Mesendoderm (in vitro differentiated cells): Measurements from ENCODE around the gene MAP3K9. TPM values are rescaled to one million over a fixed set of nuclear protein-coding genes. Genes with fewer than 3 reads are reported as not detected.

Source experiments
- DNase-seq: peaks from one replicate; pipeline ENCODE4 v3.0.0; 2013
- H2AK5ac ChIP-seq: 2 replicates; pipeline ENCODE4 v1.6.1; 2013; ENCODE audit warnings: low read length, inconsistent platforms
- H2BK120ac ChIP-seq: 2 replicates; pipeline ENCODE4 v1.6.1; 2013; ENCODE audit warnings: low read depth, mild to moderate bottlenecking, low read length, moderate library complexity, mixed read lengths
- H2BK15ac ChIP-seq: replicated peaks from 2 replicates; pipeline ENCODE4 v1.6.1; 2013; ENCODE audit warnings: low read depth, mild to moderate bottlenecking, moderate library complexity
- H2BK5ac ChIP-seq: 2 replicates; pipeline ENCODE4 v1.6.1; 2013; ENCODE audit warnings: low read length, inconsistent platforms
- H3K18ac ChIP-seq: 2 replicates; pipeline ENCODE4 v1.6.1; 2013; ENCODE audit warnings: mild to moderate bottlenecking, low read length, mixed read lengths
- H3K23ac ChIP-seq: one replicate; pipeline ENCODE4 v1.6.1; 2013; ENCODE audit warnings: low read length
- H3K27ac ChIP-seq: 2 replicates; pipeline ENCODE4 v1.5.1; 2013; ENCODE audit warnings: low read depth, mild to moderate bottlenecking, inconsistent platforms, low read length, moderate library complexity
- H3K27me3 ChIP-seq: 2 replicates; pipeline ENCODE4 v1.6.1; 2013; ENCODE audit warnings: low read length, control low read depth, mild to moderate bottlenecking, inconsistent platforms; ENCODE audit not compliant: insufficient read depth, poor library complexity
- H3K36me3 ChIP-seq: 2 replicates; pipeline ENCODE4 v1.6.1; 2013; ENCODE audit warnings: low read length, inconsistent platforms; ENCODE audit not compliant: control insufficient read depth, insufficient read depth
- H3K4ac ChIP-seq: one replicate; pipeline ENCODE4 v1.6.1; 2013; ENCODE audit warnings: low read depth, mild to moderate bottlenecking, low read length, moderate library complexity
- H3K4me1 ChIP-seq: 2 replicates; pipeline ENCODE4 v1.6.1; 2013; ENCODE audit warnings: low read depth, low read length, inconsistent platforms; ENCODE audit not compliant: control insufficient read depth
- H3K4me2 ChIP-seq: 2 replicates; pipeline ENCODE4 v1.6.1; 2013; ENCODE audit warnings: low read length
- H3K4me3 ChIP-seq: 2 replicates; pipeline ENCODE4 v1.5.1; 2013; ENCODE audit warnings: mild to moderate bottlenecking, low read length
- H3K56ac ChIP-seq: one replicate; pipeline ENCODE4 v1.6.1; 2013; ENCODE audit warnings: low read length
- H3K79me1 ChIP-seq: 2 replicates; pipeline ENCODE4 v1.6.1; 2013; ENCODE audit warnings: low read length, inconsistent platforms
- H3K79me2 ChIP-seq: 2 replicates; pipeline ENCODE4 v1.6.1; 2013; ENCODE audit warnings: mild to moderate bottlenecking, low read length; ENCODE audit not compliant: control insufficient read depth, insufficient read depth
- H3K9ac ChIP-seq: 2 replicates; pipeline ENCODE4 v1.6.1; 2013; ENCODE audit warnings: low read length, inconsistent platforms
- H4K5ac ChIP-seq: one replicate; pipeline ENCODE4 v1.6.1; 2013; ENCODE audit warnings: low read length
- H4K8ac ChIP-seq: one replicate; pipeline ENCODE4 v1.6.1; 2013; ENCODE audit warnings: low read depth, mild to moderate bottlenecking, control low read depth, low read length, moderate library complexity
- WGBS: extraction: QIAGEN DNeasy Blood & Tissue Kit; methylation state at CpG from one replicate; pipeline ENCODE4 v1.1.7; 2013; ENCODE audit warnings: low lambda C conversion rate, missing lambda C conversion rate; ENCODE audit not compliant: insufficient coverage; ENCODE audit errors: extremely low coverage; 5-methylcytosine and 5-hydroxymethylcytosine counted together
- polyA plus RNA-seq, 2 experiments: library from polyadenylated mRNA; stranded (reverse); fragments of 200-250 nt; gene quantifications; one replicate each; pipeline ENCODE4 v1.2.3, GENCODE V29; 2013

Gene MAP3K9
- 6.3 TPM for polyA plus RNA-seq (2013, experiment 1 of 2)
- polyA plus RNA-seq (2013, experiment 2 of 2): 6.4 TPM

DNA sequence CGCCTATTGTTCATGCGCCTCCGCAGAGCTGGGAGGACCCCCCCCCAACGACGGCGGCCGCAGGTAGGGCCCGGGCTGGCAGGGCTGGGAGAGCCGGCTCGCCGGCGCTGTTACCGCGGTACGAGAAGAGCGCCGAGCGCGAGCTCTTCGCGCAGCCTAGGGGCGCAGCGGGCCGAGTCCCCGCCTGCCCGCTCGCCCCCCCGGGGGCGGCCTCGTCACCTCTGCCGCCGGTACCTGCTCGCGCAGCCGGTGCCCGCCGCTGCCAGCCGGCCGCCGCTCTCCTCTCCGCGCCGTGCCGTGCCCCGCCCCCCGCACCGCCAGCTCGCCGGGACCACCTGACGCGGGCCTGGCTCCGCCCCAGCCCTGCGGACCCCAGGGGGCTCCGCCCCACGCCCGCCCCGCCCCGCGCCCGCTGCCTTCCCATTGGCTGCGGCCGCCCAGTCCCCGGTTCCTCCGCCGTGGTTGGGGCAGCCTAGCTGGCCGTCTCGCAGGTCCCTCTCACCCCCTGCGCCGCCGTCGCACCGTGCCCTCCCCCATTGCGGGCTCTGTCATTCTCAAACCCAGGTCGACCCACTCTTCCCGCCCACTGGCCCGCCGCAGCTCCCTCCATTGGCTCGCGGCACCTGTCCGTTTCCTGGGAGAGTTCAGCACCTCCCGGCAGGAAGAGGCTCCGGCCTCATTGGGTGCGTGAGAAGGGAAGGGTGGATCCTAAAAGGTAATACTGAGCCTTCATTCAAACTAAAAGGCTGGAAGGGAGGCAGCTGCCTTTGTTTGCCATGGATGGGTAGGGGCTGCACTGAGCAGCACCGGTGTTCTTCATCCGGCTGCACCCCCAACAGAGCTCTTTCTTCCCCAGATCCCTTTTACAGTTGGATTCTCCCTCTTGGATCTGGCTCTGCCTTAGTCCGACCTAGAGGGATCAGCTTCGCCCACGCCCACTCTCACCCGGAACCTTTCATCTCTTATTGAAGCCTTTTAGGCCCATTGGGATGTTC lies at the start of gene MAP3K9:
MAP3K9 (minus strand) TSS at position 289 of the 995 bp plus-strand sequence. CDS start 342 bp downstream, outside the sequence.
- Histone ChIP-seq H2BK5ac (no peak within 1 kb of the TSS), H3K9ac (peak within 1 kb of the TSS; percentile 84), H3K4me3 (peak within 1 kb of the TSS; percentile 76), H3K23ac (no peak within 1 kb of the TSS), H2BK15ac (no peak within 1 kb of the TSS), H4K5ac (no peak within 1 kb of the TSS), H3K56ac (peak within 1 kb of the TSS; percentile 96), H3K36me3 (no peaks in the 10 kb centered on the region), H3K27ac (peak within 1 kb of the TSS; percentile 77), H3K27me3 (no peaks in the 10 kb centered on the region), H4K8ac (no peak within 1 kb of the TSS), H3K79me1 (peaks cover 16% of the 10 kb centered on the region), H3K4me2 (peak within 1 kb of the TSS; percentile 77), H2BK120ac (peak within 1 kb of the TSS; percentile 34), H3K18ac (peak within 1 kb of the TSS; percentile 88), H3K79me2 (peaks cover 26% of the 10 kb centered on the region), H2AK5ac (no peak within 1 kb of the TSS), H3K4ac (peak within 1 kb of the TSS; percentile 44), H3K4me1 (no peaks in the 10 kb centered on the region)
- peak; percentile 100 for DNase-seq
- no CpG with 5 or more reads among the region's 89 CpGs for WGBS

GRCh38 chr14:70858641-70859040 lies 49.3 kb upstream of the MAP3K9 start:
- H3K27me3 ChIP-seq: no peaks in the 10 kb centered on the region
- no peak overlapping the region for H2BK15ac ChIP-seq
- no peak overlapping the region for H3K56ac ChIP-seq
- H3K4me3 ChIP-seq: no peak overlapping the region
- DNase-seq: no peak
- no peaks in the 10 kb centered on the region for H3K36me3 ChIP-seq
- H3K18ac ChIP-seq: no peak overlapping the region
- H3K27ac ChIP-seq: no peak overlapping the region
- no peak overlapping the region for H2BK120ac ChIP-seq
- H3K4me2 ChIP-seq: no peak overlapping the region
- no peak overlapping the region for H2AK5ac ChIP-seq
- H3K79me1 ChIP-seq: no peaks in the 10 kb centered on the region
- H3K79me2 ChIP-seq: no peaks in the 10 kb centered on the region
- no peak overlapping the region for H3K4ac ChIP-seq
- H3K23ac ChIP-seq: no peak overlapping the region
- WGBS: no CpG with 5 or more reads among the region's 5 CpGs
- no peak overlapping the region for H2BK5ac ChIP-seq
- H4K5ac ChIP-seq: no peak overlapping the region
- H4K8ac ChIP-seq: no peak overlapping the region
- no peak overlapping the region for H3K9ac ChIP-seq
- no peaks in the 10 kb centered on the region for H3K4me1 ChIP-seq

GRCh38 chr14:70857496-70857890 lies 48.2 kb upstream of the MAP3K9 start:
- Histone ChIP-seq H3K4me2 (no peak overlapping the region), H3K9ac (no peak overlapping the region), H3K36me3 (no peaks in the 10 kb centered on the region), H2BK15ac (no peak overlapping the region), H3K4me1 (no peaks in the 10 kb centered on the region), H3K4me3 (no peak overlapping the region), H3K56ac (no peak overlapping the region), H4K5ac (no peak overlapping the region), H3K4ac (no peak overlapping the region), H2AK5ac (no peak overlapping the region), H2BK5ac (no peak overlapping the region), H3K27ac (no peak overlapping the region), H3K27me3 (no peaks in the 10 kb centered on the region), H4K8ac (no peak overlapping the region), H3K23ac (no peak overlapping the region), H3K79me1 (no peaks in the 10 kb centered on the region), H2BK120ac (no peak overlapping the region), H3K79me2 (no peaks in the 10 kb centered on the region), H3K18ac (no peak overlapping the region)
- WGBS: no CpG with 5 or more reads among the region's 2 CpGs
- no peak for DNase-seq

- no peak overlapping the region for H3K18ac ChIP-seq
- H3K9ac ChIP-seq: no peak overlapping the region
- no peak overlapping the region for H2BK5ac ChIP-seq
- no peak overlapping the region for H3K4me2 ChIP-seq
- no peak overlapping the region for H3K23ac ChIP-seq
- H3K56ac ChIP-seq: no peak overlapping the region
- no peaks in the 10 kb centered on the region for H3K36me3 ChIP-seq
- H4K8ac ChIP-seq: no peak overlapping the region
- no peak overlapping the region for H2BK15ac ChIP-seq
- H2BK120ac ChIP-seq: no peak overlapping the region
- H3K4me3 ChIP-seq: no peak overlapping the region
- H4K5ac ChIP-seq: no peak overlapping the region
- no peaks in the 10 kb centered on the region for H3K79me2 ChIP-seq
- DNase-seq: no peak
- no peaks in the 10 kb centered on the region for H3K79me1 ChIP-seq
- no peak overlapping the region for H2AK5ac ChIP-seq
- no CpG with 5 or more reads among the region's 2 CpGs for WGBS
- no peaks in the 10 kb centered on the region for H3K4me1 ChIP-seq
- no peaks in the 10 kb centered on the region for H3K27me3 ChIP-seq
- H3K27ac ChIP-seq: no peak overlapping the region
- no peak overlapping the region for H3K4ac ChIP-seq
These were observed 47.7 kb upstream of the MAP3K9 start for GRCh38 chr14:70856851-70857495.

DNA sequence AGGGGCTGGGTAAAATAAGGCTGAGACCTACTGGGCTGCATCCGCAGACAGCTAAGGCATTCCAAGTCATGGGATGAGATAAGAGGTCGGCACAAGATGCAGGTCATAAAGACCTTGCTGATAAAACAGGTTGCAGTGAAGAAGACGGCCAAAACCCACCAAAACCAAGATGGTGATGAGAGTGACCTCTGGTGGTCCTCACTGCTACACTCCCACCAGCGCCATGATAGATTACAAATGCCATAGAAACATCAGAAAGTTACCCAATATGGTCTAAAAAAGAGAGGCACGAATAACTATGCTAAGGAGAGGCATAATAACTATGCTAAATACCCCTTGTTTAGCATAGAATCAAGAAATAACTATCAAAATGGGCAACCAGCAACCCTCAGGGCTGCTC lies 46.2 kb upstream of the MAP3K9 start:
- Histone ChIP-seq H4K5ac (no peak overlapping the region), H2BK5ac (no peak overlapping the region), H3K27me3 (no peaks in the 10 kb centered on the region), H3K4me1 (no peaks in the 10 kb centered on the region), H3K4me3 (no peak overlapping the region), H3K27ac (no peak overlapping the region), H3K79me1 (no peaks in the 10 kb centered on the region), H3K56ac (no peak overlapping the region), H3K9ac (no peak overlapping the region), H3K36me3 (no peaks in the 10 kb centered on the region), H3K79me2 (no peaks in the 10 kb centered on the region), H3K4ac (no peak overlapping the region), H3K18ac (no peak overlapping the region), H2BK15ac (no peak overlapping the region), H4K8ac (no peak overlapping the region), H3K23ac (no peak overlapping the region), H2BK120ac (no peak overlapping the region), H2AK5ac (no peak overlapping the region), H3K4me2 (no peak overlapping the region)
- DNase-seq: peak; percentile 50
- no CpG with 5 or more reads among the region's 5 CpGs for WGBS
